Mesenchymal stem cell (in vitro differentiated cells and primary cell): ENCODE measurements around the gene UBAP2.

Source experiments
- DNase-seq: peaks from one replicate; pipeline ENCODE4 v3.0.0-alpha.2; 2013
- H2AFZ ChIP-seq: one replicate; pipeline ENCODE4 v1.6.1; 2013; ENCODE audit warnings: low read depth, mild to moderate bottlenecking, control low read depth, inconsistent platforms, low read length, moderate library complexity
- H2AK5ac ChIP-seq: 2 replicates; pipeline ENCODE4 v1.6.1; 2013; ENCODE audit warnings: low read length, moderate library complexity, mild to moderate bottlenecking, inconsistent platforms; ENCODE audit not compliant: severe bottlenecking
- H2BK120ac ChIP-seq: one replicate; pipeline ENCODE4 v1.6.1; 2013; ENCODE audit warnings: low read depth, mild to moderate bottlenecking, inconsistent platforms, low read length, moderate library complexity
- H2BK12ac ChIP-seq, 2 experiments: one replicate each; pipeline ENCODE4 v1.6.1; 2013; ENCODE audit warnings: inconsistent platforms in 2 of 2, low read length in 2 of 2, mild to moderate bottlenecking in 2 of 2, moderate library complexity in 2 of 2, control low read depth in 1 of 2
- H2BK15ac ChIP-seq: one replicate; pipeline ENCODE4 v1.6.1; 2013; ENCODE audit warnings: mild to moderate bottlenecking, low read depth, inconsistent platforms; ENCODE audit not compliant: poor library complexity, severe bottlenecking
- H2BK5ac ChIP-seq: 2 replicates; pipeline ENCODE4 v1.6.1; 2013; ENCODE audit warnings: low read depth, mild to moderate bottlenecking, low read length, control low read depth, inconsistent platforms; ENCODE audit not compliant: poor library complexity, severe bottlenecking
- H3K14ac ChIP-seq, 2 experiments: one replicate each; pipeline ENCODE4 v1.6.1; 2013; ENCODE audit warnings: inconsistent platforms in 2 of 2, low read length in 2 of 2, control low read depth in 1 of 2, mild to moderate bottlenecking in 1 of 2, moderate library complexity in 1 of 2
- H3K18ac ChIP-seq, 2 experiments: one replicate each; pipeline ENCODE4 v1.6.1; 2013; ENCODE audit warnings: inconsistent platforms in 2 of 2, low read length in 2 of 2, control low read depth in 1 of 2, low read depth in 1 of 2, mild to moderate bottlenecking in 1 of 2
- H3K23ac ChIP-seq, 2 experiments: one replicate each; pipeline ENCODE4 v1.6.1; 2013; ENCODE audit warnings: inconsistent platforms in 2 of 2, low read length in 2 of 2, mild to moderate bottlenecking in 2 of 2, moderate library complexity in 2 of 2, control low read depth in 1 of 2
- H3K27ac ChIP-seq: 2 replicates; pipeline ENCODE4 v1.5.1; 2013; ENCODE audit warnings: mild to moderate bottlenecking, moderate library complexity, low read length, control low read depth, inconsistent platforms; ENCODE audit not compliant: poor library complexity, severe bottlenecking
- H3K27me3 ChIP-seq, 2 experiments: 2 replicates each; pipeline versions ENCODE4 v1.6.1 to v1.7.0; 2013; ENCODE audit warnings: low read length in 2 of 2, mild to moderate bottlenecking in 2 of 2, moderate library complexity in 2 of 2, control low read depth in 1 of 2, inconsistent platforms in 1 of 2; ENCODE audit not compliant: control insufficient read depth in 1 of 2, insufficient read depth in 1 of 2
- H3K36me3 ChIP-seq, 2 experiments: 2 replicates each; pipeline versions ENCODE4 v1.6.1 to v1.7.0; 2013; ENCODE audit warnings: low read length in 2 of 2, control low read depth in 1 of 2, inconsistent platforms in 1 of 2, low read depth in 1 of 2, mild to moderate bottlenecking in 1 of 2; ENCODE audit not compliant: insufficient read depth in 2 of 2, control insufficient read depth in 1 of 2
- H3K4ac ChIP-seq, 2 experiments: one replicate each; pipeline ENCODE4 v1.6.1; 2013; ENCODE audit warnings: inconsistent platforms in 2 of 2, low read length in 2 of 2, mild to moderate bottlenecking in 2 of 2, moderate library complexity in 2 of 2, control low read depth in 1 of 2, low read depth in 1 of 2
- H3K4me1 ChIP-seq: 2 replicates; pipeline ENCODE4 v1.6.1; 2013; ENCODE audit warnings: low read depth, low read length, control low read depth; ENCODE audit not compliant: control insufficient read depth, insufficient read depth
- H3K4me2 ChIP-seq: 2 replicates; pipeline ENCODE4 v1.6.1; 2013; ENCODE audit warnings: low read length, mild to moderate bottlenecking, inconsistent platforms; ENCODE audit not compliant: poor library complexity, severe bottlenecking
- H3K4me3 ChIP-seq, 2 experiments: 2 replicates each; pipeline versions ENCODE4 v1.5.1 to v1.7.0; 2013; ENCODE audit warnings: low read length in 2 of 2, mild to moderate bottlenecking in 2 of 2, control low read depth in 1 of 2, low read depth in 1 of 2; ENCODE audit not compliant: insufficient read depth in 1 of 2
- H3K79me1 ChIP-seq: replicated peaks from 2 replicates; pipeline ENCODE4 v1.6.1; 2013; ENCODE audit warnings: mild to moderate bottlenecking, control low read depth, low read length, inconsistent platforms; ENCODE audit not compliant: poor library complexity, severe bottlenecking
- H3K9ac ChIP-seq: 2 replicates; pipeline ENCODE4 v1.7.0; 2013; ENCODE audit warnings: mild to moderate bottlenecking, low read length, moderate library complexity
- H3K9me3 ChIP-seq: 2 replicates; pipeline ENCODE4 v1.7.0; 2013; ENCODE audit warnings: mild to moderate bottlenecking, low read length; ENCODE audit not compliant: control insufficient read depth
- H4K8ac ChIP-seq: one replicate; pipeline ENCODE4 v1.6.1; 2013; ENCODE audit warnings: inconsistent platforms, mild to moderate bottlenecking, low read length, moderate library complexity
- H4K91ac ChIP-seq: one replicate; pipeline ENCODE4 v1.6.1; 2013; ENCODE audit warnings: mild to moderate bottlenecking, low read length, inconsistent platforms
- WGBS: methylation state at CpG from one replicate; pipeline ENCODE4 v1.1.7; 2013; ENCODE audit warnings: mixed read lengths; 5-methylcytosine and 5-hydroxymethylcytosine counted together

Gene UBAP2

GRCh38 chr9:34001298-34001697 is 47.4 kb downstream of the UBAP2 start:
- Histone ChIP-seq H3K4me3 (no peak overlapping the region), H3K4me1 (no peaks in the 10 kb centered on the region), H3K27me3 (no peaks in the 10 kb centered on the region), H3K9ac (no peak overlapping the region), H3K14ac (no peak overlapping the region), H2BK5ac (no peak overlapping the region), H2BK15ac (no peak overlapping the region), H2BK120ac (no peak overlapping the region), H3K23ac (no peak overlapping the region), H3K18ac (no peak overlapping the region), H3K9me3 (no peaks in the 10 kb centered on the region), H4K91ac (no peak overlapping the region), H3K36me3 (peaks cover 35 to 59% of the 10 kb centered on the region in 2 experiments), H3K4ac (no peak overlapping the region), H3K27ac (no peak overlapping the region), H3K79me1 (peaks cover 13% of the 10 kb centered on the region), H2BK12ac (no peak overlapping the region), H2AK5ac (no peak overlapping the region), H3K4me2 (no peak overlapping the region), H4K8ac (no peak overlapping the region), H2AFZ (no peak overlapping the region)
- 100% methylated on average over 2 of the region's 3 CpGs for WGBS
- no peak for DNase-seq

DNA sequence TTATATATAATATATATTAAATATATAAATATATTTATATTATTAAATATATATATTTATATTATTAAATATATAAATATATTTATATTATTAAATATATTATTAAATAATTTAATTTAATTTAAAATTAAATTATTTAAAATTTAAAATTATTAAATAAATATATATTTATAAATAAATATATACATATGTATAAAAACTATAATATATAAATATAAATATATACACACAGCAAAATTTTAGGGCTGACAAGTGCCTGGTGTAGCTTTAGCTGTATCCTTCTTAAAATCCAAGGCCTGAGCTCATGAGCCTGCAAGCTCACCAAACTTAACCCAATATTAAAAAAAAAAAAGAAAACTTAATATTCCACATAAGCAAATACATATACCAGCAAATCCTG is 53.2 kb downstream of the UBAP2 start:
- Histone ChIP-seq H2AFZ (no peak overlapping the region), H3K23ac (no peak overlapping the region), H3K4me1 (no peaks in the 10 kb centered on the region), H3K9ac (no peak overlapping the region), H3K4me2 (no peak overlapping the region), H3K27me3 (no peaks in the 10 kb centered on the region), H3K9me3 (no peaks in the 10 kb centered on the region), H2BK120ac (no peak overlapping the region), H3K27ac (no peak overlapping the region), H2BK15ac (no peak overlapping the region), H3K14ac (no peak overlapping the region), H4K91ac (no peak overlapping the region), H2BK5ac (no peak overlapping the region), H3K4ac (no peak overlapping the region), H3K36me3 (peaks cover 18 to 54% of the 10 kb centered on the region in 2 experiments), H2AK5ac (no peak overlapping the region), H3K18ac (no peak overlapping the region), H3K4me3 (no peak overlapping the region), H4K8ac (no peak overlapping the region), H3K79me1 (peaks cover 2% of the 10 kb centered on the region), H2BK12ac (no peak overlapping the region)
- no peak for DNase-seq

GRCh38 chr9:33993104-33993503 is 55.6 kb downstream of the UBAP2 start:
- H3K18ac ChIP-seq, result no peak overlapping the region
- H3K23ac ChIP-seq, result no peak overlapping the region
- peaks cover 7% of the 10 kb centered on the region for H3K79me1 ChIP-seq
- no peak overlapping the region for H3K4ac ChIP-seq
- no peak overlapping the region for H2AK5ac ChIP-seq
- no peak overlapping the region for H3K4me3 ChIP-seq
- no peaks in the 10 kb centered on the region for H3K9me3 ChIP-seq
- no peaks in the 10 kb centered on the region for H3K27me3 ChIP-seq
- H2BK5ac ChIP-seq, result no peak overlapping the region
- DNase-seq, result no peak
- H3K4me2 ChIP-seq, result no peak overlapping the region
- H3K27ac ChIP-seq, result no peak overlapping the region
- H2AFZ ChIP-seq, result no peak overlapping the region
- H3K36me3 ChIP-seq, result peaks cover 14 to 49% of the 10 kb centered on the region in 2 experiments
- no peak overlapping the region for H3K9ac ChIP-seq
- no peak overlapping the region for H2BK120ac ChIP-seq
- no peak overlapping the region for H2BK15ac ChIP-seq
- 100% methylated on average over 1 of the region's 2 CpGs for WGBS
- H4K8ac ChIP-seq, result no peak overlapping the region
- no peak overlapping the region for H4K91ac ChIP-seq
- H3K4me1 ChIP-seq, result no peaks in the 10 kb centered on the region
- H3K14ac ChIP-seq, result no peak overlapping the region
- no peak overlapping the region for H2BK12ac ChIP-seq

- Histone ChIP-seq H2BK5ac (no peak overlapping the region), H2BK12ac (no peak overlapping the region), H3K4me1 (no peaks in the 10 kb centered on the region), H3K36me3 (peaks cover 12 to 45% of the 10 kb centered on the region in 2 experiments), H2AK5ac (no peak overlapping the region), H2BK15ac (no peak overlapping the region), H2AFZ (no peak overlapping the region), H3K9me3 (no peaks in the 10 kb centered on the region), H3K9ac (no peak overlapping the region), H4K8ac (no peak overlapping the region), H2BK120ac (no peak overlapping the region), H3K23ac (no peak overlapping the region), H3K4me2 (no peak overlapping the region), H3K14ac (no peak overlapping the region), H3K4me3 (no peak overlapping the region), H3K27me3 (no peaks in the 10 kb centered on the region), H3K79me1 (peaks cover 7% of the 10 kb centered on the region), H3K4ac (no peak overlapping the region), H3K27ac (no peak overlapping the region), H3K18ac (no peak overlapping the region), H4K91ac (no peak overlapping the region)
- DNase-seq, result no peak
- 99% methylated on average over 2 of the region's 4 CpGs for WGBS
Observed at GRCh38 chr9:33992632-33993031, 56.1 kb downstream of the UBAP2 start.
